Esophagus (tissue), 2 donors: ENCODE data around the gene ATN1. TPM values are rescaled to one million over a fixed set of nuclear protein-coding genes. Genes with fewer than 3 reads are reported as not detected.

Experiments used
- H3K27ac ChIP-seq, 2 donors: one replicate each; pipeline ENCODE4 v1.5.1; 2013; ENCODE audit warnings: low read depth in 2 of 2, mild to moderate bottlenecking in 2 of 2, inconsistent platforms in 1 of 2, low read length in 1 of 2, moderate library complexity in 1 of 2
- H3K27me3 ChIP-seq, 2 donors: one replicate each; pipeline ENCODE4 v1.6.1; 2013; ENCODE audit warnings: low read length in 2 of 2, control low read depth in 1 of 2, mild to moderate bottlenecking in 1 of 2; ENCODE audit not compliant: insufficient read depth in 2 of 2, control insufficient read depth in 1 of 2
- H3K36me3 ChIP-seq, 2 donors: one replicate each; pipeline ENCODE4 v1.6.1; 2013; ENCODE audit warnings: low read length in 1 of 2; ENCODE audit not compliant: control insufficient read depth in 2 of 2, insufficient read depth in 2 of 2
- H3K4me1 ChIP-seq, 2 donors: one replicate each; pipeline ENCODE4 v1.6.1; 2013; ENCODE audit warnings: low read length in 1 of 2; ENCODE audit not compliant: control insufficient read depth in 2 of 2, insufficient read depth in 2 of 2
- H3K4me3 ChIP-seq, 2 donors: one replicate each; pipeline ENCODE4 v1.5.1; 2013; ENCODE audit warnings: low read length in 2 of 2, mild to moderate bottlenecking in 2 of 2, low read depth in 1 of 2, moderate library complexity in 1 of 2
- H3K9me3 ChIP-seq, 2 donors: one replicate each; pipeline ENCODE4 v1.6.1; 2013; ENCODE audit warnings: mild to moderate bottlenecking in 2 of 2, low read depth in 1 of 2, low read length in 1 of 2, moderate library complexity in 1 of 2; ENCODE audit not compliant: control insufficient read depth in 2 of 2, insufficient read depth in 1 of 2
- WGBS, 2 donors: extraction: QIAGEN DNeasy Blood & Tissue Kit; methylation state at CpG; one replicate each; pipeline ENCODE4 v1.1.7; 2013; 5-methylcytosine and 5-hydroxymethylcytosine counted together
- polyA plus RNA-seq, 2 donors: library from polyadenylated mRNA; stranded (reverse); fragments of 200-250 nt; gene quantifications; one replicate each; pipeline ENCODE4 v1.2.3, GENCODE V29; 2013
- donor health status: healthy with polysubstance abuse.
- donor health status: Bipolar disorder and iron deficiency.

Gene ATN1
- polyA plus RNA-seq, 2 donors, result 34.9 to 63.5 TPM

DNA sequence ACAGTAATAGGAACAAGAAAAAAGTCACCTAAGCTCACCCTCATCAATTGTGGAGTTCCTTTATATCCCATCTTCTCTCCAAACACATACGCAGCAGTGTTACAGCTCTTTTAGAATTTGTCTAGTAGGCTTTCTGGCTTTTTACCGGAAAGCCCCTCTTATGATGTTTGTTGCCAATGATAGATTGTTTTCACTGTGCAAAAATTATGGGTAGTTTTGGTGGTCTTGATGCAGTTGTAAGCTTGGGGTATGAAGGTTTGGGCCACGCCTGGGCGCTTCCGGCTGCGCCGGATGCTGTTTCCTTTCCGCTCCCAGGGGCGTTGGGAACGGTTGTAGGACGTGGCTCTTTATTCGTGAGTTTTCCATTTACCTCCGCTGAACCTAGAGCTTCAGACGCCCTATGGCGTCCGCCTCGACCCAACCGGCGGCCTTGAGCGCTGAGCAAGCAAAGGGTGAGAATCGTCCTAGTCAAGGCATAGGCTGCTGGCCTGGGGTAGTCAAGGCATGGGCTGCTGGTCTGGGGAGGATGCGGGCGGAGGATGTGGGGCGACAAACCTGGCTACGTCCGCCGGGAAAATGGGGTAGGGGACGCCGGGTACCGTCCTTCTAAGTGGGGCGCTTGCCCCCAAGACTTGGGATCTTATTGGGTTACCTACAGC is 16.1 kb downstream of the ATN1 start, which contains the start of the genes C12orf57 and RNU7-1:
C12orf57 (plus strand) TSS at position 301 of the 659 bp plus-strand sequence; CDS start at position 401, 100 bp downstream.
RNU7-1 (plus strand) TSS at position 95 of the 659 bp plus-strand sequence.
- 0% methylated on average over 31 of the region's 31 CpGs for WGBS, 2 donors

DNA sequence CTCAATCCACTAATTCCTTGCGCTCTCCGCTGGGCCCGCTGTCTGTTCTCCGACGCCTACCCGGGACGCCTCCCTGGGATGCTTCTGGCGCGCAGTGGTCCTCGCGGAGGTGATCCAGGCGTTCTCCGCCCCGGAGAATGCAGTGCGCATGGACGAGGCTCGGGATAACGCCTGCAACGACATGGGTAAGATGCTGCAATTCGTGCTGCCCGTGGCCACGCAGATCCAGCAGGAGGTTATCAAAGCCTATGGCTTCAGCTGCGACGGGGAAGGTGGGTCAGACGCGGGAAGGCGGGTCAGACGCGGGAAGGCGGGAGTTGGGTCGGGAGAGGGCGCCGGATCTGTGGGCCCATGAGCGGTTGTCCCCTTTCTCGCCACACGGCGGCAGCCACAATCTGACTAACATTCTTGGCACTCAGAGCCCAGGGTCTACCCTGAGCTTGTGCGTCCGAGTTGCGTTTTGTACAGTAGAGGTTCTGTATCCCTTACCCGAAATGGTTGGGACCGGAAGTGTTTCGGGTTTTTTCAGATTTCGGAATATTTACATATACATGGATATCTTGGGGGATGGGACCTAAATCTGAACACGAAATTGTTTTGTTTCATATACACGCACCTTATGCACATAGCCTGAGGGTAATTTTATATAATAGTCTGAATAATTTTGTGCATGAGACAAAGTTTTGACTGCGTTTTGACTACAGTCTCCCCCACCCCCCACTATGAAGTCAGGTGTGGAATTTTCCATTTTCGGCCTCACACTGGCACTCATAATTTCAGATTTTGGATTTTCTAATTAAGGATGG is 16.8 kb downstream of the ATN1 start:
- Histone ChIP-seq H3K36me3 (peaks cover 0 to 10% of the 10 kb centered on the region in 2 donors), H3K4me3 (peak overlapping the region; percentile 65 to 72), H3K9me3 (no peaks in the 10 kb centered on the region), H3K4me1 (peaks cover 0 to 7% of the 10 kb centered on the region in 2 donors), H3K27me3 (no peaks in the 10 kb centered on the region), H3K27ac (peak overlapping the region; percentile 95 to 99)
- 1 to 2% methylated on average over 48 of the region's 48 CpGs for WGBS, 2 donors

More for the DNA sequence above, 16.1 kb downstream of the ATN1 start, which contains the start of the genes C12orf57 and RNU7-1:
- Histone ChIP-seq H3K27me3 (no peaks in the 10 kb centered on the region), H3K4me3 (peak within 1 kb of the TSS; percentile 65 to 72), H3K9me3 (no peaks in the 10 kb centered on the region), H3K36me3 (peaks cover 0 to 10% of the 10 kb centered on the region in 2 donors), H3K27ac (peak within 1 kb of the TSS; percentile 95 to 99), H3K4me1 (peaks cover 0 to 7% of the 10 kb centered on the region in 2 donors)

DNA sequence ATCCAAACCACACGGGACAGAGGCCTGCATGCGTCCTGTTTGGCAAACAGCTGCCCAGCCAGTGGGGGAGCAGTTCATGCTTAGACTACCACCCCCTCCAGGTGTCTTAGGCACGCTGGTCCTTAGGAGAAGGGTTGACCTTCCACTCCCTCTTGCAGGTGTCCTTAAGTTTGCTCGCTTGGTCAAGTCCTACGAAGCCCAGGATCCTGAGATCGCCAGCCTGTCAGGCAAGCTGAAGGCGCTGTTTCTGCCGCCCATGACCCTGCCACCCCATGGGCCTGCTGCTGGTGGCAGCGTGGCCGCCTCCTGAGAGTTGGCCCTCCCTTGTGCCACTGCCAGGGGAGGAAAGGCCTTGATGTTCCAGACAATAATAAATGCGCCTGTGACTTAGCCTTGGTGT is 17.9 kb downstream of the ATN1 start:
- peaks cover 0 to 10% of the 10 kb centered on the region in 2 donors for H3K4me1 ChIP-seq
- H3K36me3 ChIP-seq, result peaks cover 0 to 9% of the 10 kb centered on the region in 2 donors
- H3K27me3 ChIP-seq, result no peaks in the 10 kb centered on the region
- no peaks in the 10 kb centered on the region for H3K9me3 ChIP-seq
- H3K4me3 ChIP-seq, result peak overlapping the region in 1 of 2 donors; percentile 1
- 60 to 63% methylated on average over 10 to 11 of the region's 11 CpGs for WGBS, 2 donors
- peak overlapping the region; percentile 81 to 95 for H3K27ac ChIP-seq

DNA sequence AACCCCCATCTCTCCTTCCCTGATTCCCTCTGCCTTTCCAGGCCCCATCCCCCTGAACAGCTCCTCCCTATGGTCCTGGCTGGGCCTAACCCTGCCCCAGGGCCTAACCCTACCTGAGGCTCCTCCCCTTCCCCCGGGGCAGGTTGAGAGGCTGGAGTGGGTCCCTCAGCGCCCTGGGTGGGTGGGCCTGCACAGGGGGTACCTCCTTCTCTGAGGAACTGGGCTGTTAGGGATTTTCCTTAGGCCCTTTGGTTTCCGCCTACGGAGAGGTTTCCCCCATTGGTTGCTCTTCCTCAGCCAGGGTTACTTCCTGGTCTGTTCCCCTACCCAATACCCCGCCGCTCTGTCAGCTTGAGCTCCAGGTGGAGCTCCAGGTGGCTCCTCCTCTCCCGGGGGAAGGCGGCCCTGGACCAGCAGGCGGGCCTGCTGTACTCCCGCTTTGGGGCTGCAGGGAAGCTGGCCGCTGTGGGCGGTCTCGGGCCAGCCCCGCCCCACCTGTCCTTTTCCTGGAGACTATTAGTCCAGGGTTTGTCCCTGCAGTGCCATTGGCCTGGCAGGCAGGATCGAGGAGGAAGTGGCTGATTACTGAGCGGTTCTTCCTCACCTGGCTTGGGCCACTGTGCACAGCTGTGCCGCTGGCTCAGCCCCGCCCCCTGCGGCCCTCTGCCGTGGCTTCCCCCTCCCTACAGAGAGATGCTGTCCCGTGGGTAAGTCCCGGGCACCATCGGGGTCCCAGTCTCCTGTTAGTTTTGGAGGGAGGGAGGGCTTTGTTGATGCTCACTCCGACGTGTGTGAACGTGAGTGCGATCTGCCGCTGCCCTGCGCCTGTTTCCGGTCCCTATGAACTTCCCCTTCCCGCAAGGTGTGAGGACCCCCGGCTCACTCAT is 18.5 kb downstream of the ATN1 start:
- Histone ChIP-seq H3K27ac (peak overlapping the region; percentile 81 to 95), H3K4me3 (peak overlapping the region; percentile 54 to 55), H3K27me3 (no peaks in the 10 kb centered on the region), H3K36me3 (peaks cover 0 to 6% of the 10 kb centered on the region in 2 donors), H3K4me1 (peaks cover 0 to 12% of the 10 kb centered on the region in 2 donors), H3K9me3 (no peaks in the 10 kb centered on the region)
- WGBS, 2 donors, result 12 to 19% methylated on average over 31 to 32 of the region's 32 CpGs

DNA sequence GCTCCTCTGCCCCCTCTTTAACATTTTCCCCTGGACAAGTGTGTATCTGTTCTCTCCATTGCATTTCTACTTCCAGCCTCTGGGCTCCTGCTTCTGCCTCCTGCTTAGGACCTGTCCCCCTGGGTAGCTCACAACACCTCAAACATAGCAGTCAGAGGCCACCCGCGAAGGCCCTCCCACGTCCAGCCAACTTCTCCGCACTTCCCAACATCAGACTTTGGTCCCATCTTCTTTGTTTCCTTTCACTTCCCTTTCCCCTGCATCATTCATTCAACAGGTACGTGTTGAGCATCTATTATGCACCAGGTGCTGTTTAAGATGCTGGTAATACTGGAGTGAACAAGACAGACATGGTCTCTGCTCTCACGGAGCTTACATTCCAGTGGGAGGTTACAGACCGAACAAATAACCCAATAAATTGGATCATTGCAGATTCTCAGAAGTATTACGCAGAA is 19.2 kb downstream of the ATN1 start:
- whole genome bisulfite sequencing, 2 donors, result 47 to 49% methylated on average over 8 of the region's 8 CpGs

DNA sequence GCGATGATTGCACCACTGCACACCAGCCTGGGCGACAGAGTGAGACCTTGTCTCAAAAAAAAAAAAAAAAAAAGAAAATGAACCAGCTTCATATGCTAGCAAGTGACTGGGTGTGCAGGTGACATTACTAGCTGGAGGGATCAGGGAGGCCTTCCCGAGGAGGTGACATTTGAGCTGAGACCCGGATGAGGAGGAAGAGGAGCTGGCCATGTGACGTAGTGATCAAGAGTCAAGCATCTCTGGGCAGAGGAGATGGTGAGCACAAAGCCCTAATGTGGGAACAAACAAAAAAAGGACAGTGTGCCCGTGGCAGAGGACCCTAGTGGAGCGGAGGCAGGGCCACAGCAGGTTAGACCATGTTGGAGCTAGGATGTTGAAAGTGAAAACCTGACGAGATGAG is 19.9 kb downstream of the ATN1 start:
- Histone ChIP-seq H3K4me3 (no peak overlapping the region), H3K27ac (no peak overlapping the region), H3K36me3 (peaks cover 0 to 3% of the 10 kb centered on the region in 2 donors), H3K4me1 (peaks cover 0 to 12% of the 10 kb centered on the region in 2 donors), H3K27me3 (no peaks in the 10 kb centered on the region), H3K9me3 (no peaks in the 10 kb centered on the region)
- 86 to 93% methylated on average over 8 of the region's 8 CpGs for WGBS, 2 donors

More for the DNA sequence above, 19.2 kb downstream of the ATN1 start:
- Histone ChIP-seq H3K27me3 (no peaks in the 10 kb centered on the region), H3K27ac (peak overlapping the region; percentile 81 to 95), H3K36me3 (no peaks in the 10 kb centered on the region), H3K4me3 (peak overlapping the region; percentile 54 to 55), H3K4me1 (peaks cover 0 to 12% of the 10 kb centered on the region in 2 donors), H3K9me3 (no peaks in the 10 kb centered on the region)

DNA sequence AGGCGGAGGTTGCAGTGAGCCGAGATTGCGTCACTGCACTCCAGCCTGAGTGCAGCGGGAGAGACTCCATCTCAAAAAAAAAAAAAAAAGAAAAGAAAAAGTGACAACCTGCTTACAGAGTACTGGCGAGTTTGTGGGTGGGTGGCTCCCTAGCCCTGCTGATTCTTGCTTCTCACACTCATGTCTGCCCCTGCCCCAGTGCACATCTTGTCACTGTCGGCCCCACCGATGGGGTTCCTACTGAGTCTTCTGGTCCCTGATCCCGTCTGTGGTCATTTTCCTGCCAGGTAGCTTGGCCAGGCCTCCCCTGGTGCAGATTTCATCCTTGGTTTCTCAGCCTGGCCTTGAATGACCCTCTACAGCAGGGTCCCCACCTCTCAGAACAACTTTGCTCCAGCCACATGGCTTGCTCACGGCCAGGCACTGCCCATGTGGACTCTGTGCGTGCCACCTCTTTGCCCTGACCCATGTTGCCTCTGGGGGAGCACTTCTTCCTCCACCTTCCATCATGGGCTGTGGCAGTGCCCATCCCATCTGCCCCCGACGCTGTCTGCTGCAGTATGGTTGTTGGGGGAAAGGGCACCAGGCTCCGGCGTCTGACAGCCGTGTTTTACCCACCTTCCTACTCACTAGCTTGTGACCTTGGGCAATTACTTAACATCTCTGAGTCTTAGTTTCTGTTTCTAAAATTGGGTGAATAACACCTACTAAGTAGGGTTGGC is 21.3 kb downstream of the ATN1 start:
- 70 to 79% methylated on average over 15 of the region's 15 CpGs for WGBS, 2 donors
- Histone ChIP-seq H3K4me1 (peaks cover 0 to 12% of the 10 kb centered on the region in 2 donors), H3K9me3 (no peaks in the 10 kb centered on the region), H3K27ac (peak overlapping the region in 1 of 2 donors; percentile 76), H3K4me3 (no peak overlapping the region), H3K27me3 (no peaks in the 10 kb centered on the region), H3K36me3 (peaks cover 0 to 3% of the 10 kb centered on the region in 2 donors)

DNA sequence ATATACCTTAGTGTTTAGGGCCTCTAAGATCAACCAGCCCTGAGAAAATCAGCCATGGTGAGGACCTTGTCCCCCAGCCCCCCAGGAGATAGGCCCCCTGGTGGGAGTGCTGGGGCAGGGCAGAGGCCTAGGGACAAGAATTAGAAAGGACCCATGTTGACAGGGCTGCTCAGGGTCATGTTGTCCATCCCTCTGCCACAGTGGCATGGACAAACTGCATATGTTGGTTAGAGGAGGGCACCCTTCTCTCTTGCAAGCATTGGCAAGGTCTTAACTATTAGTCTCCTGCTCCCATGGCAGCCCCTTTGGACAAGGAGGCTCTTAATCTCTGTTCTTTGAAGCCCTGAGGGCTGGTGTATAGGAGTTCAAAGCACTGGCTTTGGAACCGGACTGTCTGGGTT is 22.6 kb downstream of the ATN1 start:
- H3K36me3 ChIP-seq, result peaks cover 0 to 3% of the 10 kb centered on the region in 2 donors
- H3K27me3 ChIP-seq, result no peaks in the 10 kb centered on the region
- no peaks in the 10 kb centered on the region for H3K9me3 ChIP-seq
- peaks cover 0 to 12% of the 10 kb centered on the region in 2 donors for H3K4me1 ChIP-seq
- peak overlapping the region; percentile 0 to 67 for H3K27ac ChIP-seq
- no peak overlapping the region for H3K4me3 ChIP-seq
- 43 to 48% methylated on average over 1 of the region's 1 CpG for WGBS, 2 donors
